PFSK-1 (cell line): ENCODE measurements around the gene ISOC2.

Experiments used
- FOXP2 ChIP-seq: optimal IDR thresholded peaks from 2 replicates; pipeline ENCODE3; 2011; ENCODE audit warnings: borderline replicate concordance, control low read depth, inconsistent platforms; ENCODE audit not compliant: insufficient read depth; ENCODE audit errors: extremely low read length, extremely low read depth
- POLR2AphosphoS5 ChIP-seq: IDR thresholded peaks from 2 replicates; pipeline ENCODE4 v1.6.1; 2012; ENCODE audit warnings: low read depth, mild to moderate bottlenecking, control low read depth, low read length, moderate library complexity
- REST ChIP-seq, 2 experiments: IDR thresholded peaks; 2 replicates each; pipeline versions ENCODE4 v1.6.1 to v1.8.0; 2011 to 2012; ENCODE audit warnings: low read depth in 2 of 2, low read length in 2 of 2, control low read depth in 1 of 2, inconsistent platforms in 1 of 2, mild to moderate bottlenecking in 1 of 2, moderate library complexity in 1 of 2; ENCODE audit not compliant: insufficient read depth in 1 of 2
- TAF1 ChIP-seq: IDR thresholded peaks from 2 replicates; pipeline ENCODE4 v1.6.1; 2012; ENCODE audit warnings: low read length, control low read depth, borderline replicate concordance; ENCODE audit not compliant: insufficient read depth

- TF ChIP-seq POLR2AphosphoS5 (no peak), REST (IDR thresholded peaks at IDR 0.05; ENCODE audit: insufficient read depth in 1 of 2, low read depth in 2 of 2, low read length in 2 of 2) (no peak), FOXP2 (no peak), TAF1 (no peak)
These were observed 9.8 kb upstream of the ISOC2 start for GRCh38 chr19:55471266-55471665.
